ENCODE data around the gene ARHGEF1.

DNA sequence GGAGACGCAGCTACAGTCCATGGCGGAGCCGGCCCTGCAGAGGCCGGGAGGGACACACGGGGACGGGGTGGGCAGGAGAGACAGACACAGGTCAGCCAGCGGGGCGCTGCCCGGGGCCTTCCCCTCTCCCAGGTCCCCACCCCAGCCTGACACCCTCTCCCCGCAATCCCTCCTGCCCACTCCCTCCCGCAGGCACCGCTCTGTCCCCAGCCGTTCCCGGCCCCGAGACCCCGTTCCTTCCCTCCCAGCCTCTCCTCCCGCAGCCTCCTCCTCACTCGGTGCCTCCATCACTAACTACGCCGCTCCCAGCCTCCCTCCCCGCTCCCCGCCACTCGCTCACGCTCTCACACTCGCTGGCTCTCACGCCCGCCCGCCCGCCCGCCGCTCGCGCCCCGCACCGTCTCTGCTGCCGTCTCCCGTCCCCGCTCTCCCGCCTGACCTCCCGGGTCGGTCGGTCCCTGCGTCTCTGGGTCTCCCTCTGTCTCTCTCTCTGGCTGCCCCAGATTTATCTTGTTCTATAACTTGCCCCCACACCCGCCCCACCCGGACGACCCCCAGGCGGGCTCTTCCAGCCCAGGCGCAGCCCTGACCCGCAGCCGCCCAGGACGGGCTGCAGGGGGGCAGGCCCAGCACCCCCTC, 30.0 kb downstream of the ARHGEF1 start:
- TF ChIP-seq CTCF (conservative IDR thresholded peaks at IDR 0.05; ENCODE audit: low read depth, low read length) = no peak
- TF ChIP-seq EZH2phosphoT487 (IDR thresholded peaks at IDR 0.05; ENCODE audit: borderline replicate concordance, low read length) = no peak
- no peak for TF ChIP-seq EZH2 (IDR thresholded peaks at IDR 0.05; ENCODE audit: low read length, unreplicated experiment)
